ENCODE results near the gene PIK3R1. TPM values are rescaled to one million over a fixed set of nuclear protein-coding genes. Genes with fewer than 3 reads are reported as not detected.

Gene PIK3R1
- total and polyA plus RNA-seq, 4 donors = 22.6 to 123 (median 47.3) TPM

DNA sequence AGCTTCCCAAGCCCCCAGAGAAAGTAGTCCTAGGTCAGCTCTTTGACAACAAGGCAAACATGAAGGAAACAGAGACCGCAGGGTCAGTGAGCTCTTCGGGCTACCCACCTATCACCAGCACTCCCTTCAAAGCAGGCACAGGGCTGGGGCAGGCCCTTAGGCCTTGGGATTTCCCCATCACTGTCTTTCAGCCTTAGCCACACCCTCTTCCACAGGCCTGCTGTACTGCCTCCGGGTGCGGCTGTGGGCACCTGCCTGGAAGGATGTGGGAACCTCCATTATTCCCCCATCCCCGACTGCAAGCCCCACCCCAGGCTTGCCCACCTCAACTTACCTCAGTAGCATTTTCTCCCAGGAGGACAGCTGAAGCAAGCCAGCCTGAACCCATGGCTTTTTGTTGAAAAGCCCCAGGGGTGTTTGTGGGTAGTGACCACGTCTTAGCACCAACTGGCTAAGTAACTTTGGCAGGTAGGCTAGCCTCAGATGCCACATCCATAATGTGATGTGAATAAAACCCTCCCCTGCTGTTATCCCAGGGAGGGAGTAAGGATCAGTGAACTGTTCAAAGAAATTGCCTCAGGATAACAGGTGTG, 100.2 kb downstream of the PIK3R1 start:
- no peaks in the 10 kb centered on the region for H3K36me3 ChIP-seq (ENCODE audit: control insufficient read depth in 4 of 4, insufficient read depth in 3 of 4, low read depth in 1 of 4, low read length in 3 of 4)
- DNase-seq (ENCODE audit: low spot score) = no peak
- H3K4me1 ChIP-seq (ENCODE audit: control insufficient read depth in 4 of 4, insufficient read depth in 4 of 4, low read length in 3 of 4) = no peaks in the 10 kb centered on the region
- 77% methylated on average over 6 of the region's 6 CpGs for WGBS
- no peak overlapping the region for H3K27ac ChIP-seq (ENCODE audit: low read depth in 1 of 2, low read length in 2 of 2)
- H3K9ac ChIP-seq (ENCODE audit: low read depth in 1 of 2, low read length in 2 of 2) = no peak overlapping the region
- no peaks in the 10 kb centered on the region for H3K9me3 ChIP-seq (ENCODE audit: control insufficient read depth in 4 of 4, low read length in 3 of 4)
- TF ChIP-seq FOXA2 (IDR thresholded peaks at IDR 0.05) (no peak), HNF4A (conservative IDR thresholded peaks at IDR 0.05) (no peak), EGR1 (IDR thresholded peaks at IDR 0.05; ENCODE audit: low read depth in 2 of 2) (no peak), RXRA (IDR thresholded peaks at IDR 0.05) (no peak), RAD21 (IDR thresholded peaks at IDR 0.05) (no peak), GABPA (IDR thresholded peaks at IDR 0.05 in 1 of 2, conservative IDR thresholded peaks at IDR 0.05 in 1 of 2) (no peak), TAF1 (conservative IDR thresholded peaks at IDR 0.05) (no peak)
- H3K4me3 ChIP-seq (ENCODE audit: low read depth in 1 of 3, low read length in 3 of 3) = no peak overlapping the region
- no peaks in the 10 kb centered on the region for H3K27me3 ChIP-seq (ENCODE audit: control insufficient read depth in 4 of 4, insufficient read depth in 4 of 4, low read length in 3 of 4)

DNA sequence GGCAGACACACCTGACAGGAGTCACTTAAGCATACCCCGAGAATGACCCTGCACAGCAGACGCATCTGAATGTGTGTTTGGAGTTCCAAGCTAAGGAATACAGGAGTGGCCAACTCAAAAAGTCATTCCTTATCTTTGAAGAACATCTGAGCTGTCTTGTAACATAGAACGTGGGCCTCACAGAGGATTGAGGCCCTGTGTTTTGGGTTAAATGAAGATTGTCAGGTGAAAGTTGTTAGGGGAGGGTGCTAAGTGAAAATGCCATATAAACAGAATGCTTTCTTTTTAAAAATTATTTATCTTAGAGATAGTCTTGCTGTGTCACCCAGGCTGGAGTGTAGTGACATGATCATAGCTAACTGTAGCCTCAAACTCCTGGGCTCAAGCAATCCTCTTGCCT, 100.9 kb downstream of the PIK3R1 start:
- Histone ChIP-seq H3K4me1 (ENCODE audit: control insufficient read depth in 4 of 4, insufficient read depth in 4 of 4, low read length in 3 of 4) (no peaks in the 10 kb centered on the region), H3K27ac (ENCODE audit: low read depth in 1 of 2, low read length in 2 of 2) (no peak overlapping the region), H3K36me3 (ENCODE audit: control insufficient read depth in 4 of 4, insufficient read depth in 3 of 4, low read depth in 1 of 4, low read length in 3 of 4) (no peaks in the 10 kb centered on the region), H3K9me3 (ENCODE audit: control insufficient read depth in 4 of 4, low read length in 3 of 4) (no peaks in the 10 kb centered on the region), H3K4me3 (ENCODE audit: low read depth in 1 of 3, low read length in 3 of 3) (no peak overlapping the region), H3K27me3 (ENCODE audit: control insufficient read depth in 4 of 4, insufficient read depth in 4 of 4, low read length in 3 of 4) (no peaks in the 10 kb centered on the region), H3K9ac (ENCODE audit: low read depth in 1 of 2, low read length in 2 of 2) (no peak overlapping the region)
- no peak for TF ChIP-seq FOXA1 (IDR thresholded peaks at IDR 0.05)
- TF ChIP-seq, protein P1, sequence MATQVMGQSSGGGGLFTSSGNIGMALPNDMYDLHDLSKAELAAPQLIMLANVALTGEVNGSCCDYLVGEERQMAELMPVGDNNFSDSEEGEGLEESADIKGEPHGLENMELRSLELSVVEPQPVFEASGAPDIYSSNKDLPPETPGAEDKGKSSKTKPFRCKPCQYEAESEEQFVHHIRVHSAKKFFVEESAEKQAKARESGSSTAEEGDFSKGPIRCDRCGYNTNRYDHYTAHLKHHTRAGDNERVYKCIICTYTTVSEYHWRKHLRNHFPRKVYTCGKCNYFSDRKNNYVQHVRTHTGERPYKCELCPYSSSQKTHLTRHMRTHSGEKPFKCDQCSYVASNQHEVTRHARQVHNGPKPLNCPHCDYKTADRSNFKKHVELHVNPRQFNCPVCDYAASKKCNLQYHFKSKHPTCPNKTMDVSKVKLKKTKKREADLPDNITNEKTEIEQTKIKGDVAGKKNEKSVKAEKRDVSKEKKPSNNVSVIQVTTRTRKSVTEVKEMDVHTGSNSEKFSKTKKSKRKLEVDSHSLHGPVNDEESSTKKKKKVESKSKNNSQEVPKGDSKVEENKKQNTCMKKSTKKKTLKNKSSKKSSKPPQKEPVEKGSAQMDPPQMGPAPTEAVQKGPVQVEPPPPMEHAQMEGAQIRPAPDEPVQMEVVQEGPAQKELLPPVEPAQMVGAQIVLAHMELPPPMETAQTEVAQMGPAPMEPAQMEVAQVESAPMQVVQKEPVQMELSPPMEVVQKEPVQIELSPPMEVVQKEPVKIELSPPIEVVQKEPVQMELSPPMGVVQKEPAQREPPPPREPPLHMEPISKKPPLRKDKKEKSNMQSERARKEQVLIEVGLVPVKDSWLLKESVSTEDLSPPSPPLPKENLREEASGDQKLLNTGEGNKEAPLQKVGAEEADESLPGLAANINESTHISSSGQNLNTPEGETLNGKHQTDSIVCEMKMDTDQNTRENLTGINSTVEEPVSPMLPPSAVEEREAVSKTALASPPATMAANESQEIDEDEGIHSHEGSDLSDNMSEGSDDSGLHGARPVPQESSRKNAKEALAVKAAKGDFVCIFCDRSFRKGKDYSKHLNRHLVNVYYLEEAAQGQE (IDR thresholded peaks at IDR 0.05) = no peak
- TF ChIP-seq, protein P2, sequence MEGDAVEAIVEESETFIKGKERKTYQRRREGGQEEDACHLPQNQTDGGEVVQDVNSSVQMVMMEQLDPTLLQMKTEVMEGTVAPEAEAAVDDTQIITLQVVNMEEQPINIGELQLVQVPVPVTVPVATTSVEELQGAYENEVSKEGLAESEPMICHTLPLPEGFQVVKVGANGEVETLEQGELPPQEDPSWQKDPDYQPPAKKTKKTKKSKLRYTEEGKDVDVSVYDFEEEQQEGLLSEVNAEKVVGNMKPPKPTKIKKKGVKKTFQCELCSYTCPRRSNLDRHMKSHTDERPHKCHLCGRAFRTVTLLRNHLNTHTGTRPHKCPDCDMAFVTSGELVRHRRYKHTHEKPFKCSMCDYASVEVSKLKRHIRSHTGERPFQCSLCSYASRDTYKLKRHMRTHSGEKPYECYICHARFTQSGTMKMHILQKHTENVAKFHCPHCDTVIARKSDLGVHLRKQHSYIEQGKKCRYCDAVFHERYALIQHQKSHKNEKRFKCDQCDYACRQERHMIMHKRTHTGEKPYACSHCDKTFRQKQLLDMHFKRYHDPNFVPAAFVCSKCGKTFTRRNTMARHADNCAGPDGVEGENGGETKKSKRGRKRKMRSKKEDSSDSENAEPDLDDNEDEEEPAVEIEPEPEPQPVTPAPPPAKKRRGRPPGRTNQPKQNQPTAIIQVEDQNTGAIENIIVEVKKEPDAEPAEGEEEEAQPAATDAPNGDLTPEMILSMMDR (IDR thresholded peaks at IDR 0.05; ENCODE audit: low read depth, low read length, missing input control) = no peak
- no peak for TF ChIP-seq FOXA2 (IDR thresholded peaks at IDR 0.05)
- TF ChIP-seq, protein P3, sequence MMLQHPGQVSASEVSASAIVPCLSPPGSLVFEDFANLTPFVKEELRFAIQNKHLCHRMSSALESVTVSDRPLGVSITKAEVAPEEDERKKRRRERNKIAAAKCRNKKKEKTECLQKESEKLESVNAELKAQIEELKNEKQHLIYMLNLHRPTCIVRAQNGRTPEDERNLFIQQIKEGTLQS (IDR thresholded peaks at IDR 0.05) = no peak
- TF ChIP-seq YY1 (IDR thresholded peaks at IDR 0.05) = no peak
- no peak for TF ChIP-seq SP1 (IDR thresholded peaks at IDR 0.05)
- WGBS = 97% methylated on average over 3 of the region's 3 CpGs
- no peak for DNase-seq (ENCODE audit: low spot score)

DNA sequence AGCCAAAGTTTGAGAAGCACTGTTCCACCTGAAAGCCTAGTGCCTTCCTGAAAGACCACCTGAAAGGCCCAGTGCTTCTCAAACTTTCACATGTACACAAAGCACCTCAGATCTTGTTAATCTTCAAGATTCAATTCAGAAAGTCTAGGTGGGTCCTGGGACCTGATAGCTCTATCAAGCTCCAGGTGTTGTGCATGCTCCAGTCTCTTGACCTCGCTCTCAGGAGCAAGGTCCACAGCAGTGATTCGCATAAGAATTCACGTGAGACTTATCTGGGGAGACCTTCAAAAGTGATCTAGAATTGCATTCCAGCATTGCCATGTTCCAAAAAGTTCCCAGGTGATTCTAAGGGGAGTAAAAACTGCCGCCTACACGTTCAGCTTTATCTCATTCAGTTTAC, 102.1 kb downstream of the PIK3R1 start:
- DNase-seq (ENCODE audit: low spot score) = no peak
- H3K27me3 ChIP-seq (ENCODE audit: control insufficient read depth in 4 of 4, insufficient read depth in 4 of 4, low read length in 3 of 4) = no peaks in the 10 kb centered on the region
- no peak overlapping the region for H3K27ac ChIP-seq (ENCODE audit: low read depth in 1 of 2, low read length in 2 of 2)
- H3K4me1 ChIP-seq (ENCODE audit: control insufficient read depth in 4 of 4, insufficient read depth in 4 of 4, low read length in 3 of 4) = no peaks in the 10 kb centered on the region
- no peaks in the 10 kb centered on the region for H3K9me3 ChIP-seq (ENCODE audit: control insufficient read depth in 4 of 4, low read length in 3 of 4)
- no peak overlapping the region for H3K9ac ChIP-seq (ENCODE audit: low read depth in 1 of 2, low read length in 2 of 2)
- H3K4me3 ChIP-seq (ENCODE audit: low read depth in 1 of 3, low read length in 3 of 3) = no peak overlapping the region
- WGBS = 94% methylated on average over 5 of the region's 5 CpGs
- H3K36me3 ChIP-seq (ENCODE audit: control insufficient read depth in 4 of 4, insufficient read depth in 3 of 4, low read depth in 1 of 4, low read length in 3 of 4) = no peaks in the 10 kb centered on the region
- no peak for TF ChIP-seq HNF4G (IDR thresholded peaks at IDR 0.05)
- TF ChIP-seq JUND (IDR thresholded peaks at IDR 0.05) = no peak
- no peak for TF ChIP-seq EGR1 (IDR thresholded peaks at IDR 0.05; ENCODE audit: low read depth in 2 of 2)
- TF ChIP-seq, protein P4, sequence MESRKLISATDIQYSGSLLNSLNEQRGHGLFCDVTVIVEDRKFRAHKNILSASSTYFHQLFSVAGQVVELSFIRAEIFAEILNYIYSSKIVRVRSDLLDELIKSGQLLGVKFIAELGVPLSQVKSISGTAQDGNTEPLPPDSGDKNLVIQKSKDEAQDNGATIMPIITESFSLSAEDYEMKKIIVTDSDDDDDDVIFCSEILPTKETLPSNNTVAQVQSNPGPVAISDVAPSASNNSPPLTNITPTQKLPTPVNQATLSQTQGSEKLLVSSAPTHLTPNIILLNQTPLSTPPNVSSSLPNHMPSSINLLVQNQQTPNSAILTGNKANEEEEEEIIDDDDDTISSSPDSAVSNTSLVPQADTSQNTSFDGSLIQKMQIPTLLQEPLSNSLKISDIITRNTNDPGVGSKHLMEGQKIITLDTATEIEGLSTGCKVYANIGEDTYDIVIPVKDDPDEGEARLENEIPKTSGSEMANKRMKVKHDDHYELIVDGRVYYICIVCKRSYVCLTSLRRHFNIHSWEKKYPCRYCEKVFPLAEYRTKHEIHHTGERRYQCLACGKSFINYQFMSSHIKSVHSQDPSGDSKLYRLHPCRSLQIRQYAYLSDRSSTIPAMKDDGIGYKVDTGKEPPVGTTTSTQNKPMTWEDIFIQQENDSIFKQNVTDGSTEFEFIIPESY (IDR thresholded peaks at IDR 0.05) = no peak
- no peak for TF ChIP-seq NR2F2 (IDR thresholded peaks at IDR 0.05)
- no peak for TF ChIP-seq FOXA1 (IDR thresholded peaks at IDR 0.05)
- TF ChIP-seq TAF1 (conservative IDR thresholded peaks at IDR 0.05) = no peak
- TF ChIP-seq, protein P2 (IDR thresholded peaks at IDR 0.05; ENCODE audit: low read depth, low read length, missing input control) = no peak
- no peak for TF ChIP-seq SP1 (IDR thresholded peaks at IDR 0.05)
- TF ChIP-seq, protein P3 (IDR thresholded peaks at IDR 0.05) = no peak
